Left kidney (tissue), 2 donors: Measurements from ENCODE around the gene SORBS1. TPM values are rescaled to one million over a fixed set of nuclear protein-coding genes. Genes with fewer than 3 reads are reported as not detected.

Source experiments
- DNase-seq: peaks from one replicate; pipeline ENCODE4 v3.0.0-alpha.2; 2013
- polyA plus RNA-seq: library from polyadenylated mRNA; unstranded; fragments of 120-200 nt; gene quantifications from one replicate; pipeline ENCODE4 v1.2.1, GENCODE V29; 2013; ENCODE audit not compliant: insufficient read length

Gene SORBS1
- polyA plus RNA-seq, 1 donor: 41.7 TPM

- no peak for DNase-seq
These were observed 270.5 kb downstream of the SORBS1 start, which contains the start of gene PDLIM1 for GRCh38 chr10:95290461-95291364. Gene PDLIM1, minus strand, starts transcription at chr10:95291003. Its CDS starts 88 bp downstream, at chr10:95290915.

- DNase-seq: no peak
These were observed 271.2 kb downstream of the SORBS1 start for GRCh38 chr10:95289921-95290421.

- no peak for DNase-seq
These were observed 271.9 kb downstream of the SORBS1 start for GRCh38 chr10:95289003-95289920.

GRCh38 chr10:95288303-95288702, 272.9 kb downstream of the SORBS1 start:
- no peak for DNase-seq

GRCh38 chr10:95287281-95287680, 273.9 kb downstream of the SORBS1 start:
- no peak for DNase-seq

GRCh38 chr10:95286707-95287106, 274.5 kb downstream of the SORBS1 start:
- DNase-seq: no peak

GRCh38 chr10:95285556-95285955, 275.6 kb downstream of the SORBS1 start:
- no peak for DNase-seq

- no peak for DNase-seq
These were observed 276.4 kb downstream of the SORBS1 start for GRCh38 chr10:95284807-95285206.

- no peak for DNase-seq
These were observed 279.1 kb downstream of the SORBS1 start for GRCh38 chr10:95282107-95282506.

- no peak for DNase-seq
These were observed 280.0 kb downstream of the SORBS1 start for GRCh38 chr10:95281206-95281605.

GRCh38 chr10:95280637-95281036, 280.5 kb downstream of the SORBS1 start:
- no peak for DNase-seq

GRCh38 chr10:95279042-95279820, 281.9 kb downstream of the SORBS1 start:
- no peak for DNase-seq

GRCh38 chr10:95278061-95278988, 282.8 kb downstream of the SORBS1 start:
- no peak for DNase-seq

GRCh38 chr10:95277614-95278013, 283.6 kb downstream of the SORBS1 start:
- no peak for DNase-seq

GRCh38 chr10:95277201-95277570, 284.0 kb downstream of the SORBS1 start:
- no peak for DNase-seq

- no peak for DNase-seq
These were observed 284.6 kb downstream of the SORBS1 start for GRCh38 chr10:95276367-95277200.

- no peak for DNase-seq
These were observed 285.3 kb downstream of the SORBS1 start for GRCh38 chr10:95275726-95276366.

GRCh38 chr10:95273393-95274312, 287.5 kb downstream of the SORBS1 start:
- DNase-seq: no peak
